NCI-H187 treated with DMSO at 0.1 percent for 48 hours (cell line): ENCODE measurements around the gene CD44.

Source experiments
- DNase-seq: peaks from one replicate; lab custom pipeline; 2025; lab: John Stamatoyannopoulos, UW

Gene CD44

GRCh38 chr11:35112056-35112845 is 26.7 kb upstream of the CD44 start:
- DNase-seq = peak; percentile 54

DNA sequence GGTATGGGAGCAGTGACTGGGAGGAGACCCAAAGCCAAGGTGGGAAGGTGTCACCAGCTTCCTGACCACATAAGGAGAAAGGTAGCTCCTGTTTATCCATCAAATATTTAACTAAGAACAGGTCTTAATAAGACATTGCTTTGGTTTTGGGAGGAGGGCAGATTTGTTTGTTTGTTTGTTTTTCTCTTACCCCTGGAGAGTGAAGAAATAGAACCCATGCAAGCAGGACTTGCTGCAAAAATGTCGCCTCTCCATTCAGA is 26.2 kb upstream of the CD44 start:
- DNase-seq = no peak

- no peak for DNase-seq
Measured at GRCh38 chr11:35114906-35115687, 23.9 kb upstream of the CD44 start.

GRCh38 chr11:35115688-35116030 is 23.3 kb upstream of the CD44 start:
- no peak for DNase-seq

DNA sequence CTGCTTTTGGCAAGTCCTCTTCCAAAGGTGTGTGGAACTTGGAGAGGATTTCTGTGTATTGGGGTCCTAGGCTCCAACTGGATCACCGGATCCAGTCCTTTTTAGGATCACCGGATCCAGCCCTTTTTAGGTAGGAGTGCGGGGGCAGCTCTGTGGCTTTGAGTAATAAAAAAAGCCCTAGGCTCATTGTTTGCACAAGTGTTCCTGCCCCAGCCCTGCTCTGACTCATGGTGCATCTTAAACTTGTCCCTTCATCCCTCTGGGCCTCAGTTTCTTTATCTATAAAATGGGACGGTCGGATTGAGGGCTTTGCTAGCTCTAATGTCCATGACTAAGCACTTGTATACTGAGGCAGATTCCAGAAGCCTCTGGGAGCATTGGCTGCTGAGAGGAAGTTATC is 22.7 kb upstream of the CD44 start:
- no peak for DNase-seq

DNA sequence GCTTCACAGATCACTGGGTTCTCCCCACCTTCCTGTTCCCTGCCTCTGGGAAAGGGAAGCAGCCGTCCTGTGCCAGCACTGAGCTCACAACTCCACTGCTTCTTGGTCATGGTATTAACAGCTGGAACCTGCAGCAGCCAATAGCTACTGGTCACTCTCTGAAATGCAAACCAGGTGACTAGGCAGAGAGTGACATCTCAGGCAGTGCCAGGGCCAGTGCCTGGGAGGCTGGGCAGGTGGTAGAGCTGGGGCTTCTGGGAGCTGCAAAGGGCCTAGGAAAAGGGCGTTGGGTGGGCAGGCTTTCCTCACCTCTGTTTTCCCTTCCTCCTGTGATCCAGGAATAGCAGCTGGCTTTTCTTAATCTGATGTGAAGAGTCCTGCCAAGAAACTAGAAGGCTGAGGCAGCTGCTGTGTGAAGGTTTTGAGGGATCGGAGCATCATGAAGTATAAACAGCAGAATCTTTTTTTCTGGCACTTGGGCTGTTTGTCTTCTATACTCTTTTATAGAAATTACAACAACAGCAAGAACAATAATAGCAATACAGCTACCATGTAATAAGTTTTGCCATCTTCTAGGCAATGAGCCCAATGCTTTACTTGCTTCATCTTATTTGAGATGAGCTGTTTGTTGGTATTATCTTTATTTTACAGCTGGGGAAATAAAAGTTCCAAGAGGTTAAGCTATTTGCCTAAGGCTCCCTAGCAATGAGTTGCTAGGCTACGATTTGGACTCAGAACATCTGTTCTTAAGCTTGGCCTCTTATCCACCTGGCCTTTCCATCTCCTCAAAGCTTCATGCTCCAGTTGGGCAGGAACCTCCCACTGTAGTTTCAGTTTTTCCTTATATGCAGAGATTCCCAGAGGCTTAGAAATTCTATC is 22.0 kb upstream of the CD44 start:
- DNase-seq = peak; percentile 44

DNA sequence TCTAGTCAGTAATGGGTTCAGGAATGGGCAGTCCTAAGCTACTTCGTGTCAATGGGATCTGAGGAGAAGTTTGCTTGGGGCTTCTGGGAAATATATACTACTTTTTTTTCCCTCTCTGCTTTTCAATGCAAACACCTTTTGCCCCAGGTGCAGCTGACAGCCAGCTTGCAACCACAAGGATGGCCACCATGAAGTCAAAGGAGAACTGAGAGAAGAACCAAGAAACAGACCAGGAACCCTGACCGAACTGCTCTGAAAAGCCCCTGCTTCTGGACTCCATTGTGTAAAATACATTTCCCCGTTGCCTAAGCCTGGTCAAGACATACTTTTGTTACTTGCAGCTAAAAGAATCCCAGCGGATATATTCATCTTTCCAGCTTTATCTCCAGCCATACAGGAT is 20.1 kb upstream of the CD44 start:
- DNase-seq = no peak

DNA sequence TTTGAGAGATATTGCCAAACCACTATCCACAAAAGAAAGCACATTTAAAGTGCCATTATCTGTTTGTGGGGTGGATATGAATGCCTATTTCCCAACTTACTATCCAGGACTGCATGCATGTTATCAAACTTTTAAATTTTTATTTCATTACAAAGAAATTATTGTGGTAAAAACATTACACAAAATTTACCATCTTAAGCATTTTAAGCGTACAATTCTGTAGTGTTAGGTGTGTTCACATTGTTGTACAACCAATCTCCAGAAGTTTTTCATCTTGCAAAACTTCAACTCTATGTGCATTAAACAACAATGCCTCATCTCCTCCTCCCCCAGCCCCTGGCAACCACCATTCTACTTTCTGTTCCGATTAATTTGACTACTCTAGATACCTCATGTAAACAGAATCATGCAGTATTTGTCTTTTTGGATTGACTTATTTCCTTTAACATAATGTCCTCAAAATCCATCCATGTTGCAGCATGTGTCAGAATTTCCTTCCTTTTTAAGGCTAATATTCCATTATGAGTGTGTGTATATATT is 17.6 kb upstream of the CD44 start:
- DNase-seq = no peak

- no peak for DNase-seq
Measured at GRCh38 chr11:35122308-35122707, 16.7 kb upstream of the CD44 start.

- DNase-seq = no peak
Measured at GRCh38 chr11:35126000-35126878, 12.7 kb upstream of the CD44 start.

DNA sequence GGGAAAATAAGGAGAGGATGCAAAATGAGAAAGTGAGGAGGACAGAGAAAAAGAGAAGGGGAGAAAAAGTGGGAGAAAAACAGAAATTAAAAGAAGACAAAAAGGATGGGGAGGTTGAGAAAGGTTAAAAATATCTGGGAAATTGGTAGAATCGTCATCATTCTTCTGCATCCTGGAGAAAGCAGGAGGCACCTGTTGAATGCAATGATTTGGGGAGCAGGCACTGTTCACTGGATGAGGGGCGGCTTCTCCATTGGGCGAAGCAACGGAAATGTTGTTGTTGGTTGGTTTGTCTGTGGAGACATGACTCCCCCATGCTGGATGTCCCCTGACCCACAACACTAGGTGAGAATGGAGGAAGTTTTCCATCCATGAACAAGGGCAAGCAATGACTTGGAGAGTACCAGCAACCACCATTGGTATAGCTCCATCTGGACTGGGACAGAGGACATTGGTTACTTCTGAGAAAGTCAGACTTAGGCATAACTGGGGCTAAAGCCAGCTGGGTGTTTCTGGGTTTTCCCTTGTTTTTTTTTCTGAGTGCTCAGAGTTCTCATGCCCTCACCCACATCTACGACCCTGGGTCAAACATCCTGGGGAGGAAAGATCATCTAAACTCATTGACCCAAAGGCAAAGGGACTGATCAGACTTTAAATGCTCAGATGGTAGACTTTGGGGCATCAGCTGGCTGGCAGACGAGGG is 11.9 kb upstream of the CD44 start:
- DNase-seq = no peak

- no peak for DNase-seq
Measured at GRCh38 chr11:35127619-35128018, 11.4 kb upstream of the CD44 start.

DNA sequence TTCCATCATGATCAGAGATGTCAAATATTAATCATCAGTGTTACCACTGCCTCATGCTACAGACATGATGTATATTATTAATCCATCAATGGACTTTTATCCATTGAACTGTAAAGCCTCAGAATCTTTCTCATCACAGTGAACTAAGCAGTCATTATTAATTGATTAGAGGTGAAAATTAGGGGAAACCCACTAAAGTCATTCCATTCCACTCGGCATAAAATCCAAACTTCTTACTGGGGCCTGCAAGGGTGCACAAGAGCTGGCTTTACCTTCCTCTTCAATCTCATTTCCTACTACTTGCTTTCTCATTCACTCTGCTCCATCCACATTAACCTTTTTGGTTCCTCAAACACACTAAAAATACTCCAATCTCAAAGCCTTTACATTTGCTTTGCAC is 7.9 kb upstream of the CD44 start:
- no peak for DNase-seq

DNA sequence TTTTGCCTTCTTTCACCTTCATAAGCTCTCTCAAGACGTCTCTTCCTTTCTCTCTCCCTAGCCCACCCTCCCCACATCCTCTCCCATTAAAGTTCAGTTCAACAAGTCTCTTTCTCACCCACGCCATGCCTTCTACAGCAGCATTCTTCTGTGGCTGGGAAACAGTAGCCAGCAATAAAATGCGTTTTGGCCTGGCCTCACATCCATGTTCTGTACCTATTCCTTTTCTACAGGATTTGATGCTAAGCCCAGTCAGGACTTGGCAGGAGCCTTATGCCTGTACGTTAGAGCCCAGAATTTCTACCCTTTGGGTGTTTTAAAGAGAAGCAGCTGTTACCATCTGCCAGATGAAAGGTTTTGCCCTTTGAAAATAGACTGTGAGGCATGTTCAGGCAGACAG is 7.1 kb upstream of the CD44 start:
- DNase-seq = no peak

- no peak for DNase-seq
Measured at GRCh38 chr11:35133656-35134055, 5.3 kb upstream of the CD44 start.

DNA sequence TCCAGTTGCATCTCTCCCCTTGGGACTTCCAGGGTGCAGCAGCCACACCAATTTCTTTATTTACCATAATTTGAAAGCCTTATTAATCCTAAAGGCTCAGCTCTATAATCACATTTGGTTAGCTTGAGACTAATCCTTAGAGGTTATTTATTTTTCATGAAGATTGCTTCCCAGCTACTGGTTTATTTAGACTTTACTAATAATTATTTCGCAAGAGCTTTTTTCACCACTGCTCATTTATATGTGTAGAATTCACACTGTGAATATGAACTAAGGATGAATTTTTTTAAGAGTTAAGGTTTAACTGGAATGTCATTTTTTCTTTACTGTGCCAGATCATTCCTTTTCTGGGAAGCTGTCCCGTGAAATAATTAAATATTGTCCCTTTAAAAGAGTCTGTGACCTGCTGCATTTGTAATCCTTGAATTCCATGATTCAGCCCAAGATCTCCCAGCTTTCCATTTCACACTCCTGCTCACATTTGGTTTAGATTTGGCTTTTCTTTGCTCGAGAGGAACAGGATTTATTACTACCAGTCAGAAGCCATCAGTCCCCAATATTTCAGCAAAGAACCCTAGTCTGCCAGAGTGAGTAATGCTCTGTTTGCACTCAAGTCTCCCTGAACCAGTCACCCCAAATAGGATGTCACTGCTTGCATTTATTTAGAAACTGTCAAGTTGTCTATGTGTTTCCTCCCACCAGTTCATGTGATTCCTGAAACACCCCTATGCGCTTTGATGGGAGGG is 4.4 kb upstream of the CD44 start:
- no peak for DNase-seq

DNA sequence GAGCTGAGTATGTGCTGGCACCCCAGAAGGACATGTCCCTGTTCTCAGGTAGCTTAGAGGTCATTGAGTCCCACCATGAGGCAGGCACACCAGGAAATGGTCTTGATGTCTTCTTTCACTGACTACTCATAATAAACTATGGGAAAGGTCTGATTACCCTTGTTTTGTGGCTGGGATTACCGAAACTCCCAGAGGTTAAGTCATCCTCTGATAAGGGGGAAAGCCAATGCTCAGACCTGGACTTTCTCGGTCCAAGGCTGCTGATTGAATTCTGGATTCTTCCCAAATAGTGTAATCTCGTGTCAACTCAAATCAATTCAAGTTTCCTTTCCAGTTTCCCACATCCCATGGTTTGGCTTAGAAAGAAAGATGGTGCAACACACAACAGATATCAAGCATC is 3.7 kb upstream of the CD44 start:
- no peak for DNase-seq

DNA sequence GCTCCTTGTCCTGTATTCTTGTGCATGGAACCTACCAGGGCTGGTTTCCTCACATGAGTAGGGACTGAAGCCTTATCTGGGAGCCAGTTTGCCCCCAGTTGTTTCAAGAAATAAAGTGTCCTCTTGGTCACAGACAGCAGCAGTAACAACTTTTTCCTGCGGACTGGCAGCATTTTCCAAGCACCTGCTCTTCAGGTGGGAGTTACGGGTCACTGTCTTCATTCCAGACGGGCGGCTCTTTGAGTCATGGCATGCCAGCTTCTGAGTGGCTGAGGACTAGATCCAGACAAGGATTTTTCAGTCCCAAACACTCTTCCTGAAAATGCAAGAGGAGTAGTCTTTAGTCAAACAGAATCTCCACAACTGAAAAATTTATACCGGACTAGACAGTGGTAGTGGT is 2.7 kb upstream of the CD44 start:
- no peak for DNase-seq

GRCh38 chr11:35138058-35138457 is 913 bp upstream of the CD44 start:
- no peak for DNase-seq

DNA sequence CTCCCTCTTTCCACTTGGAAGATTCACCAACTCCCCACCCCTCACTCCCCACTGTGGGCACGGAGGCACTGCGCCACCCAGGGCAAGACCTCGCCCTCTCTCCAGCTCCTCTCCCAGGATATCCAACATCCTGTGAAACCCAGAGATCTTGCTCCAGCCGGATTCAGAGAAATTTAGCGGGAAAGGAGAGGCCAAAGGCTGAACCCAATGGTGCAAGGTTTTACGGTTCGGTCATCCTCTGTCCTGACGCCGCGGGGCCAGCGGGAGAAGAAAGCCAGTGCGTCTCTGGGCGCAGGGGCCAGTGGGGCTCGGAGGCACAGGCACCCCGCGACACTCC is 397 bp upstream of the CD44 start:
- DNase-seq = no peak
